Smooth muscle cell (in vitro differentiated cells): ENCODE results near the gene ARID3B. TPM values are rescaled to one million over a fixed set of nuclear protein-coding genes. Genes with fewer than 3 reads are reported as not detected.

Experiments used
- DNase-seq: peaks from one replicate; lab custom pipeline; 2025; ENCODE audit not compliant: unreplicated experiment; lab: John Stamatoyannopoulos, UW
- H2AFZ ChIP-seq: fragments of 200-600 bp; sonication (generic); 2 replicates; pipeline ENCODE4 v1.6.0; 2016; ENCODE audit warnings: antibody characterized with exemption, low read depth, mild to moderate bottlenecking
- H3F3A ChIP-seq: fragments of 200-600 bp; sonication (generic); 2 replicates; pipeline ENCODE4 v1.6.0; 2017; ENCODE audit warnings: antibody characterized with exemption, low read depth
- H3K27ac ChIP-seq: fragments of 200-600 bp; sonication (generic); 2 replicates; pipeline ENCODE4 v1.5.1; 2016; ENCODE audit warnings: low read depth, mild to moderate bottlenecking
- H3K27me3 ChIP-seq: fragments of 200-600 bp; sonication (generic); 2 replicates; pipeline ENCODE4 v1.6.1; 2016; ENCODE audit warnings: low read depth, mild to moderate bottlenecking
- H3K36me3 ChIP-seq: fragments of 200-600 bp; sonication (generic); 2 replicates; pipeline ENCODE4 v1.5.1; 2016; ENCODE audit warnings: low read depth
- H3K4me1 ChIP-seq: fragments of 200-600 bp; sonication (generic); 2 replicates; pipeline ENCODE4 v1.5.1; 2016; ENCODE audit warnings: low read depth
- H3K4me2 ChIP-seq: fragments of 200-600 bp; sonication (generic); 2 replicates; pipeline ENCODE4 v1.6.0; 2016; ENCODE audit warnings: mild to moderate bottlenecking
- H3K4me3 ChIP-seq: fragments of 200-600 bp; sonication (generic); 2 replicates; pipeline ENCODE4 v1.5.1; 2016; ENCODE audit warnings: mild to moderate bottlenecking
- H3K79me2 ChIP-seq: fragments of 200-600 bp; sonication (generic); 2 replicates; pipeline ENCODE4 v1.6.0; 2016; ENCODE audit warnings: low read depth, mild to moderate bottlenecking
- H3K9ac ChIP-seq: fragments of 200-600 bp; sonication (generic); 2 replicates; pipeline ENCODE4 v1.6.0; 2016; ENCODE audit warnings: low read depth
- H3K9me3 ChIP-seq: fragments of 200-600 bp; sonication (generic); replicated peaks from 2 replicates; pipeline ENCODE4 v1.5.1; 2016; ENCODE audit warnings: low read depth
- H4K20me1 ChIP-seq: fragments of 200-600 bp; sonication (generic); 2 replicates; pipeline ENCODE4 v1.6.0; 2016; ENCODE audit warnings: low read depth
- CTCF ChIP-seq: fragments of 200-600 bp; sonication (generic); IDR thresholded peaks from 2 replicates; pipeline ENCODE4 v1.5.1; 2017; ENCODE audit warnings: borderline replicate concordance, mild to moderate bottlenecking, antibody characterized with exemption; ENCODE audit not compliant: insufficient read depth, poor library complexity, severe bottlenecking
- WGBS: methylation state at CpG from one replicate; pipeline ENCODE4 v1.1.7; 2016; ENCODE audit warnings: low lambda C conversion rate; 5-methylcytosine and 5-hydroxymethylcytosine counted together
- polyA plus RNA-seq: library from polyadenylated mRNA; unstranded; fragments of >200 nt; fragmentation: Nextera tagmentation; extraction: Ambion mirVana; gene quantifications from 2 replicates; pipeline ENCODE4 v1.2.1, GENCODE V29; 2016
- total RNA-seq: library from RNA; depleted of rRNA; stranded (reverse); fragments of >200 nt; gene quantifications from 2 replicates; pipeline ENCODE4 v1.2.3, GENCODE V29; 2014

The ARID3B gene
- total and polyA plus RNA-seq, 2 experiments from 2014 or later, result 7.2 to 7.7 TPM

- DNase-seq, result no peak
- H4K20me1 ChIP-seq, result peaks cover 96% of the 10 kb centered on the region
- no peak overlapping the region for H3K27ac ChIP-seq
- no peak overlapping the region for H2AFZ ChIP-seq
- H3K36me3 ChIP-seq, result peaks cover 7% of the 10 kb centered on the region
- H3K27me3 ChIP-seq, result no peaks in the 10 kb centered on the region
- no peak for TF ChIP-seq CTCF
- H3K4me3 ChIP-seq, result no peak overlapping the region
- peaks cover 4% of the 10 kb centered on the region for H3F3A ChIP-seq
- H3K79me2 ChIP-seq, result peaks cover 12% of the 10 kb centered on the region
- WGBS, result 97% methylated on average over 10 of the region's 10 CpGs
- H3K9ac ChIP-seq, result no peak overlapping the region
- H3K4me2 ChIP-seq, result no peak overlapping the region
- H3K9me3 ChIP-seq, result no peaks in the 10 kb centered on the region
- H3K4me1 ChIP-seq, result no peaks in the 10 kb centered on the region
These were observed 86.0 kb downstream of the ARID3B start for GRCh38 chr15:74626752-74627692.

GRCh38 chr15:74627766-74628165 is 86.7 kb downstream of the ARID3B start:
- Histone ChIP-seq H3K79me2 (peaks cover 4% of the 10 kb centered on the region), H4K20me1 (peaks cover 95% of the 10 kb centered on the region), H3F3A (peaks cover 4% of the 10 kb centered on the region), H3K4me3 (no peak overlapping the region), H3K27me3 (no peaks in the 10 kb centered on the region), H2AFZ (no peak overlapping the region), H3K4me2 (no peak overlapping the region), H3K9me3 (no peaks in the 10 kb centered on the region), H3K27ac (no peak overlapping the region), H3K36me3 (peaks cover 7% of the 10 kb centered on the region), H3K4me1 (no peaks in the 10 kb centered on the region), H3K9ac (no peak overlapping the region)
- 90% methylated on average over 5 of the region's 5 CpGs for WGBS
- TF ChIP-seq CTCF, result no peak
- DNase-seq, result no peak

GRCh38 chr15:74628199-74628598 is 87.2 kb downstream of the ARID3B start:
- no peak for DNase-seq
- TF ChIP-seq CTCF, result no peak
- H3K36me3 ChIP-seq, result peaks cover 4% of the 10 kb centered on the region
- peaks cover 4% of the 10 kb centered on the region for H3F3A ChIP-seq
- WGBS, result 100% methylated on average over 3 of the region's 3 CpGs
- no peak overlapping the region for H3K9ac ChIP-seq
- no peaks in the 10 kb centered on the region for H3K9me3 ChIP-seq
- H3K79me2 ChIP-seq, result no peaks in the 10 kb centered on the region
- no peaks in the 10 kb centered on the region for H3K4me1 ChIP-seq
- H3K27ac ChIP-seq, result no peak overlapping the region
- H3K4me2 ChIP-seq, result no peak overlapping the region
- H2AFZ ChIP-seq, result no peak overlapping the region
- H4K20me1 ChIP-seq, result peaks cover 95% of the 10 kb centered on the region
- H3K4me3 ChIP-seq, result no peak overlapping the region
- H3K27me3 ChIP-seq, result no peaks in the 10 kb centered on the region
